H7 (cell line): ENCODE measurements around the gene PBX4. TPM values are rescaled to one million over a fixed set of nuclear protein-coding genes. Genes with fewer than 3 reads are reported as not detected.

Experiments used
- DNase-seq: peaks from one replicate; pipeline ENCODE4 v3.0.0; 2012
- H3K27me3 ChIP-seq: 2 replicates; pipeline ENCODE4 v1.6.0; 2011; ENCODE audit warnings: mild to moderate bottlenecking, low read length; ENCODE audit not compliant: control insufficient read depth, insufficient read depth
- H3K36me3 ChIP-seq: replicated peaks from 2 replicates; pipeline ENCODE4 v1.5.1; 2011; ENCODE audit warnings: low read length; ENCODE audit not compliant: control insufficient read depth, insufficient read depth
- H3K4me3 ChIP-seq: 2 replicates; pipeline ENCODE4 v1.5.1; 2011; ENCODE audit warnings: low read depth, mild to moderate bottlenecking, control low read depth, low read length, moderate library complexity; ENCODE audit not compliant: insufficient read depth
- total RNA-seq: library from RNA; depleted of rRNA; stranded (reverse); fragments of >200 nt; shearing (Covaris generic); gene quantifications from 2 replicates; pipeline ENCODE4 v1.2.3, GENCODE V29; 2014

The PBX4 gene
- total RNA-seq, 1 experiment from 2014 or later: 0.94 TPM

- no peak for DNase-seq
- no peak overlapping the region for H3K4me3 ChIP-seq
- H3K36me3 ChIP-seq: no peaks in the 10 kb centered on the region
Observed at GRCh38 chr19:19594381-19594780, 24.1 kb downstream of the PBX4 start.

GRCh38 chr19:19592690-19593089 is 25.8 kb downstream of the PBX4 start:
- no peak for DNase-seq
- H3K27me3 ChIP-seq: no peaks in the 10 kb centered on the region
- H3K36me3 ChIP-seq: no peaks in the 10 kb centered on the region
- H3K4me3 ChIP-seq: no peak overlapping the region

More at GRCh38 chr19:19594381-19594780, 24.1 kb downstream of the PBX4 start:
- H3K27me3 ChIP-seq: no peaks in the 10 kb centered on the region

GRCh38 chr19:19591133-19591825 is 27.2 kb downstream of the PBX4 start:
- Histone ChIP-seq H3K27me3 (no peaks in the 10 kb centered on the region), H3K4me3 (no peak overlapping the region), H3K36me3 (no peaks in the 10 kb centered on the region)
- peak; percentile 73 for DNase-seq

- no peaks in the 10 kb centered on the region for H3K27me3 ChIP-seq
Observed at GRCh38 chr19:19588546-19588945, 29.9 kb downstream of the PBX4 start.

GRCh38 chr19:19587771-19588170 is 30.7 kb downstream of the PBX4 start:
- Histone ChIP-seq H3K36me3 (no peaks in the 10 kb centered on the region), H3K4me3 (no peak overlapping the region), H3K27me3 (no peaks in the 10 kb centered on the region)
- no peak for DNase-seq

More at GRCh38 chr19:19588546-19588945, 29.9 kb downstream of the PBX4 start:
- Histone ChIP-seq H3K36me3 (no peaks in the 10 kb centered on the region), H3K4me3 (no peak overlapping the region)
- DNase-seq: no peak

GRCh38 chr19:19584356-19584755 is 34.1 kb downstream of the PBX4 start:
- no peak for DNase-seq
- H3K4me3 ChIP-seq: no peak overlapping the region
- no peaks in the 10 kb centered on the region for H3K27me3 ChIP-seq
- H3K36me3 ChIP-seq: no peaks in the 10 kb centered on the region

- Histone ChIP-seq H3K36me3 (no peaks in the 10 kb centered on the region), H3K4me3 (no peak overlapping the region), H3K27me3 (no peaks in the 10 kb centered on the region)
- no peak for DNase-seq
Observed at GRCh38 chr19:19582471-19582870, 36.0 kb downstream of the PBX4 start.

GRCh38 chr19:19581391-19581790 is 37.1 kb downstream of the PBX4 start:
- DNase-seq: no peak
- Histone ChIP-seq H3K27me3 (no peaks in the 10 kb centered on the region), H3K4me3 (no peak overlapping the region), H3K36me3 (no peaks in the 10 kb centered on the region)

GRCh38 chr19:19580418-19580817 is 38.1 kb downstream of the PBX4 start:
- Histone ChIP-seq H3K27me3 (no peaks in the 10 kb centered on the region), H3K36me3 (no peaks in the 10 kb centered on the region), H3K4me3 (no peak overlapping the region)
- no peak for DNase-seq

- DNase-seq: no peak
- no peaks in the 10 kb centered on the region for H3K36me3 ChIP-seq
- no peaks in the 10 kb centered on the region for H3K27me3 ChIP-seq
- no peak overlapping the region for H3K4me3 ChIP-seq
Observed at GRCh38 chr19:19579533-19580361, 38.7 kb downstream of the PBX4 start.

- Histone ChIP-seq H3K27me3 (no peaks in the 10 kb centered on the region), H3K4me3 (no peak overlapping the region), H3K36me3 (no peaks in the 10 kb centered on the region)
- DNase-seq: no peak
Observed at GRCh38 chr19:19578252-19578651, 40.2 kb downstream of the PBX4 start.

GRCh38 chr19:19575411-19575810 is 43.1 kb downstream of the PBX4 start:
- peak; percentile 85 for DNase-seq
- Histone ChIP-seq H3K4me3 (no peak overlapping the region), H3K27me3 (no peaks in the 10 kb centered on the region), H3K36me3 (no peaks in the 10 kb centered on the region)

GRCh38 chr19:19571071-19571786 is 47.3 kb downstream of the PBX4 start:
- H3K27me3 ChIP-seq: no peaks in the 10 kb centered on the region
- no peak overlapping the region for H3K4me3 ChIP-seq
- DNase-seq: peak; percentile 31
- no peaks in the 10 kb centered on the region for H3K36me3 ChIP-seq

GRCh38 chr19:19570571-19570970 is 47.9 kb downstream of the PBX4 start:
- H3K4me3 ChIP-seq: no peak overlapping the region
- no peak for DNase-seq
- no peaks in the 10 kb centered on the region for H3K36me3 ChIP-seq
- H3K27me3 ChIP-seq: no peaks in the 10 kb centered on the region
